Endothelial cell of umbilical vein (primary cell): ENCODE results near the gene REEP2.

Experiments used
- CTCF ChIP-seq, 2 donors: IDR thresholded peaks; 1 replicate in 1 of 2; 2 replicates in 1 of 2; pipeline ENCODE4 v1.5.1; 2011; ENCODE audit warnings: low read length in 2 of 2, mild to moderate bottlenecking in 2 of 2, moderate library complexity in 2 of 2, control low read depth in 1 of 2, inconsistent platforms in 1 of 2, low read depth in 1 of 2; ENCODE audit not compliant: insufficient read depth in 1 of 2; ENCODE audit errors: extremely low read depth in 1 of 2
- EZH2 ChIP-seq: IDR thresholded peaks from 2 replicates; pipeline ENCODE4 v1.6.1; 2012; ENCODE audit warnings: borderline replicate concordance, low read depth, mild to moderate bottlenecking, moderate library complexity, low read length, inconsistent platforms; ENCODE audit not compliant: severe bottlenecking
- POLR2A ChIP-seq: IDR thresholded peaks from 2 replicates; pipeline ENCODE4 v1.6.1; 2012; ENCODE audit warnings: low read depth, mild to moderate bottlenecking, control low read depth, low read length
- POLR2AphosphoS5 ChIP-seq: IDR thresholded peaks from 2 replicates; pipeline ENCODE4 v1.6.1; 2012; ENCODE audit warnings: low read depth, mild to moderate bottlenecking, control low read depth, low read length, moderate library complexity; ENCODE audit not compliant: insufficient read depth

DNA sequence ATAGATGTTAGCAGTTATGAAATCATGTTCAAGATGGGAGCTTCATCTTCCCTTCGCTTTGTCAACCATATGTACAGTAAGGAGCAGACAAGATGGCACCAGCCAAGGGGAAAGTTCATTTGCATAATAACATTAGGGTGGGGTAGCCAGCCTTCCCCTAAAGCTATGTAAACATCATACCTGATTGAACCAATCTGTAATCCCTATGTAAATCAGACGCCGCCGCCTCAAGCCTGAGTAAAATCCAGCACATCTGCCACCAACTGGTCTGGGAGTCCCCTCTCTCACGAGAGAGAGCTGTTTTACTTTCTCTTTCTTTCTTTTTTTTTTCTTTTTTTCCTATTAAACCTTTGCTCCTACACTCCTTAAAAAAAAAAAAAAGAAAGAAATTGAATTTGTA lies 30.8 kb upstream of the REEP2 start:
- TF ChIP-seq CTCF (IDR thresholded peaks at IDR 0.05; ENCODE audit: extremely low read depth in 1 of 2, insufficient read depth in 1 of 2, low read depth in 1 of 2, low read length in 2 of 2): no peak
- no peak for TF ChIP-seq EZH2
- no peak for TF ChIP-seq POLR2A
- TF ChIP-seq POLR2AphosphoS5: no peak
